ENCODE measurements around the gene PRTN3.

DNA sequence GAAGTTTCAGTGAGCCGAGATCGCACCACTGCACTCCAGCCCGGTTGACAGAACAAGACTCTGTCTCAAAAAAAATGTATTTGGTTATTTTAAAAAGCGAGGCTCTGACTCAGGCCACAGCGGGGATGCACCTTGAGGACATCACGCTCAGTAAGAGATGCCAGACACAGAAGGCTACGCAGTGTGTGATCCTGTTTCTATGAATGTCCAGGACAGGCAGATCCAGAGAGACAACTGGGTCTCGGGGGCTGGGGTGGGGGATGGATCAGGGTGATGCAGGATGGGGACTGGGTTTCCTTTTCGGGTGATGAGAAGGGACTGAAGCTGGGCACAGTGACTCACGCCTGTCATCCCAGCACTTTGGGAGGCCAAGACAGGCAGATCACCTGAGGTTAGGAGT is 46.8 kb downstream of the PRTN3 start:
- TF ChIP-seq, protein P1, sequence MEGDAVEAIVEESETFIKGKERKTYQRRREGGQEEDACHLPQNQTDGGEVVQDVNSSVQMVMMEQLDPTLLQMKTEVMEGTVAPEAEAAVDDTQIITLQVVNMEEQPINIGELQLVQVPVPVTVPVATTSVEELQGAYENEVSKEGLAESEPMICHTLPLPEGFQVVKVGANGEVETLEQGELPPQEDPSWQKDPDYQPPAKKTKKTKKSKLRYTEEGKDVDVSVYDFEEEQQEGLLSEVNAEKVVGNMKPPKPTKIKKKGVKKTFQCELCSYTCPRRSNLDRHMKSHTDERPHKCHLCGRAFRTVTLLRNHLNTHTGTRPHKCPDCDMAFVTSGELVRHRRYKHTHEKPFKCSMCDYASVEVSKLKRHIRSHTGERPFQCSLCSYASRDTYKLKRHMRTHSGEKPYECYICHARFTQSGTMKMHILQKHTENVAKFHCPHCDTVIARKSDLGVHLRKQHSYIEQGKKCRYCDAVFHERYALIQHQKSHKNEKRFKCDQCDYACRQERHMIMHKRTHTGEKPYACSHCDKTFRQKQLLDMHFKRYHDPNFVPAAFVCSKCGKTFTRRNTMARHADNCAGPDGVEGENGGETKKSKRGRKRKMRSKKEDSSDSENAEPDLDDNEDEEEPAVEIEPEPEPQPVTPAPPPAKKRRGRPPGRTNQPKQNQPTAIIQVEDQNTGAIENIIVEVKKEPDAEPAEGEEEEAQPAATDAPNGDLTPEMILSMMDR (conservative IDR thresholded peaks at IDR 0.05; ENCODE audit: low read length) = no peak
- TF ChIP-seq EZH2phosphoT487 (IDR thresholded peaks at IDR 0.05; ENCODE audit: borderline replicate concordance) = no peak

Measured in Loucy (cell line).